Measurements from ENCODE around the gene PI4K2B. TPM values are rescaled to one million over a fixed set of nuclear protein-coding genes. Genes with fewer than 3 reads are reported as not detected.

The PI4K2B gene
- total and polyA plus RNA-seq, 4 donors = 12.3 to 34.7 (median 19.4) TPM

DNA sequence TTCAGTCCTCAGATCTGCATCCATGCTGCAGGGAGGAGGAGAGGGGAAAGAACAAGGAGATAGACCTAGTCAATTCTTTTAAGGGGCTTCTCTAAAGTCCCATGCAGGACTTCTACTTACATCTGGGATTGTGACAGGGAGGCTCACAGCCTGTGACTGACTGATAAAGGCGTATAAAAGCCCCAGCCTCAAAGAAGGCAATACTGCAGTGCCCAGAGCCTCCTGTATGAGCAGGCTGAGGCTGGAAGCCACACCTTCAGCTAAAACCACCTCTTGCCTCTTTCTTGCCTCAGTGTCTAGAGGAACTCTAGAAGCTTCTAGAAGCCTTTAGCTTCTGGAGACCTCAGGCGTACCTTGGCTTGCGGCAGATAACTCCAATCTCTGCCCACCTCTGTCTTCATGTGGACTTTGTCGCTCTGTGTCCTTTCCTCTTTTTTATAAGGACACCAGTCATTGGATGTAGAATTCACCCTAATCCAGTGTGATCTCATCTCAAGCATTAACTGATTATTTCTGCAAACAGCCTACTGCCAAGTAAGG, 72.8 kb downstream of the PI4K2B start:
- no peak overlapping the region for H3K4me3 ChIP-seq (ENCODE audit: low read depth in 1 of 3, low read length in 3 of 3)
- H3K9ac ChIP-seq (ENCODE audit: low read depth in 1 of 2, low read length in 2 of 2) = no peak overlapping the region
- no peaks in the 10 kb centered on the region for H3K9me3 ChIP-seq (ENCODE audit: control insufficient read depth in 4 of 4, low read length in 3 of 4)
- no peaks in the 10 kb centered on the region for H3K4me1 ChIP-seq (ENCODE audit: control insufficient read depth in 4 of 4, insufficient read depth in 4 of 4, low read length in 3 of 4)
- TF ChIP-seq, protein P1, sequence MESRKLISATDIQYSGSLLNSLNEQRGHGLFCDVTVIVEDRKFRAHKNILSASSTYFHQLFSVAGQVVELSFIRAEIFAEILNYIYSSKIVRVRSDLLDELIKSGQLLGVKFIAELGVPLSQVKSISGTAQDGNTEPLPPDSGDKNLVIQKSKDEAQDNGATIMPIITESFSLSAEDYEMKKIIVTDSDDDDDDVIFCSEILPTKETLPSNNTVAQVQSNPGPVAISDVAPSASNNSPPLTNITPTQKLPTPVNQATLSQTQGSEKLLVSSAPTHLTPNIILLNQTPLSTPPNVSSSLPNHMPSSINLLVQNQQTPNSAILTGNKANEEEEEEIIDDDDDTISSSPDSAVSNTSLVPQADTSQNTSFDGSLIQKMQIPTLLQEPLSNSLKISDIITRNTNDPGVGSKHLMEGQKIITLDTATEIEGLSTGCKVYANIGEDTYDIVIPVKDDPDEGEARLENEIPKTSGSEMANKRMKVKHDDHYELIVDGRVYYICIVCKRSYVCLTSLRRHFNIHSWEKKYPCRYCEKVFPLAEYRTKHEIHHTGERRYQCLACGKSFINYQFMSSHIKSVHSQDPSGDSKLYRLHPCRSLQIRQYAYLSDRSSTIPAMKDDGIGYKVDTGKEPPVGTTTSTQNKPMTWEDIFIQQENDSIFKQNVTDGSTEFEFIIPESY (IDR thresholded peaks at IDR 0.05) = no peak
- TF ChIP-seq CTCF (IDR thresholded peaks at IDR 0.05; ENCODE audit: low read depth, low read length, missing input control) (no peak), YY1 (IDR thresholded peaks at IDR 0.05) (no peak), FOXA2 (IDR thresholded peaks at IDR 0.05) (no peak), JUND (IDR thresholded peaks at IDR 0.05) (no peak), RXRA (IDR thresholded peaks at IDR 0.05) (no peak), MAX (IDR thresholded peaks at IDR 0.05) (no peak), EGR1 (IDR thresholded peaks at IDR 0.05; ENCODE audit: low read depth in 2 of 2) (no peak), NR2F2 (IDR thresholded peaks at IDR 0.05) (no peak), RAD21 (IDR thresholded peaks at IDR 0.05) (no peak), HNF4G (IDR thresholded peaks at IDR 0.05) (no peak), HNF4A (conservative IDR thresholded peaks at IDR 0.05) (no peak), TAF1 (conservative IDR thresholded peaks at IDR 0.05) (no peak), REST (IDR thresholded peaks at IDR 0.05) (no peak), FOXA1 (IDR thresholded peaks at IDR 0.05) (no peak)
- TF ChIP-seq, protein P2, sequence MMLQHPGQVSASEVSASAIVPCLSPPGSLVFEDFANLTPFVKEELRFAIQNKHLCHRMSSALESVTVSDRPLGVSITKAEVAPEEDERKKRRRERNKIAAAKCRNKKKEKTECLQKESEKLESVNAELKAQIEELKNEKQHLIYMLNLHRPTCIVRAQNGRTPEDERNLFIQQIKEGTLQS (IDR thresholded peaks at IDR 0.05) = no peak
- 84% methylated on average over 4 of the region's 4 CpGs for WGBS
- H3K36me3 ChIP-seq (ENCODE audit: control insufficient read depth in 4 of 4, insufficient read depth in 3 of 4, low read depth in 1 of 4, low read length in 3 of 4) = no peaks in the 10 kb centered on the region
- H3K27me3 ChIP-seq (ENCODE audit: control insufficient read depth in 4 of 4, insufficient read depth in 4 of 4, low read length in 3 of 4) = peaks cover 0 to 2% (median 0%) of the 10 kb centered on the region in 4 donors
- DNase-seq (ENCODE audit: low spot score) = no peak
- no peak overlapping the region for H3K27ac ChIP-seq (ENCODE audit: low read depth in 1 of 2, low read length in 2 of 2)

GRCh38 chr4:25307596-25307995, 73.8 kb downstream of the PI4K2B start:
- no peaks in the 10 kb centered on the region for H3K9me3 ChIP-seq (ENCODE audit: control insufficient read depth in 4 of 4, low read length in 3 of 4)
- peaks cover 0 to 5% (median 0%) of the 10 kb centered on the region in 4 donors for H3K4me1 ChIP-seq (ENCODE audit: control insufficient read depth in 4 of 4, insufficient read depth in 4 of 4, low read length in 3 of 4)
- H3K27me3 ChIP-seq (ENCODE audit: control insufficient read depth in 4 of 4, insufficient read depth in 4 of 4, low read length in 3 of 4) = peaks cover 0 to 2% (median 0%) of the 10 kb centered on the region in 4 donors
- H3K27ac ChIP-seq (ENCODE audit: low read depth in 1 of 2, low read length in 2 of 2) = no peak overlapping the region
- DNase-seq (ENCODE audit: low spot score) = no peak
- H3K9ac ChIP-seq (ENCODE audit: low read depth in 1 of 2, low read length in 2 of 2) = no peak overlapping the region
- H3K36me3 ChIP-seq (ENCODE audit: control insufficient read depth in 4 of 4, insufficient read depth in 3 of 4, low read depth in 1 of 4, low read length in 3 of 4) = no peaks in the 10 kb centered on the region
- 89% methylated on average over 7 of the region's 7 CpGs for WGBS
- no peak overlapping the region for H3K4me3 ChIP-seq (ENCODE audit: low read depth in 1 of 3, low read length in 3 of 3)
- TF ChIP-seq EGR1 (IDR thresholded peaks at IDR 0.05; ENCODE audit: low read depth in 2 of 2) = no peak
- no peak for TF ChIP-seq NR2F2 (IDR thresholded peaks at IDR 0.05)
- no peak for TF ChIP-seq RXRA (IDR thresholded peaks at IDR 0.05)
- TF ChIP-seq HNF4G (IDR thresholded peaks at IDR 0.05) = no peak
- TF ChIP-seq FOXA2 (IDR thresholded peaks at IDR 0.05) = no peak
- no peak for TF ChIP-seq YY1 (IDR thresholded peaks at IDR 0.05)
- TF ChIP-seq, protein P1 (IDR thresholded peaks at IDR 0.05) = no peak
- TF ChIP-seq JUND (IDR thresholded peaks at IDR 0.05) = no peak
- TF ChIP-seq MAX (IDR thresholded peaks at IDR 0.05) = no peak
- no peak for TF ChIP-seq REST (IDR thresholded peaks at IDR 0.05)
- no peak for TF ChIP-seq HNF4A (conservative IDR thresholded peaks at IDR 0.05)
- TF ChIP-seq, protein P2 (IDR thresholded peaks at IDR 0.05) = no peak
- no peak for TF ChIP-seq TAF1 (conservative IDR thresholded peaks at IDR 0.05)

Measured in liver (tissue), 9 donors.